GM12878 (cell line): ENCODE results near the gene CD2. TPM values are rescaled to one million over a fixed set of nuclear protein-coding genes. Genes with fewer than 3 reads are reported as not detected.

Source experiments
- ASH2L ChIP-seq: fragments of 300-600, 200-600 bp; sonication (generic); IDR thresholded peaks from 2 replicates; pipeline ENCODE4 v1.6.1; 2017; ENCODE audit warnings: low read depth, mild to moderate bottlenecking, borderline replicate concordance
- CHD2 ChIP-seq: IDR thresholded peaks from 2 replicates; pipeline ENCODE4 v1.6.1; 2011; ENCODE audit warnings: low read depth, low read length, improper control_type of control experiment, borderline replicate concordance
- CHD4 ChIP-seq: fragments of 200-600 bp; sonication (generic); IDR thresholded peaks from 2 replicates; pipeline ENCODE4 v1.6.1; 2016; ENCODE audit warnings: mild to moderate bottlenecking
- CUX1 ChIP-seq: IDR thresholded peaks from 2 replicates; pipeline ENCODE4 v1.6.1; 2012; ENCODE audit warnings: improper control_type of control experiment, low read depth, low read length; ENCODE audit not compliant: insufficient replicate concordance
- E4F1 ChIP-seq: fragments of 450-650 bp; IDR thresholded peaks from 2 replicates; pipeline ENCODE4 v1.6.1; 2018; ENCODE audit warnings: borderline replicate concordance, mild to moderate bottlenecking; ENCODE audit not compliant: partially characterized antibody
- EED ChIP-seq: sonication (generic); IDR thresholded peaks from 2 replicates; pipeline ENCODE4 v1.6.1; 2016; ENCODE audit warnings: antibody characterized with exemption, low read depth
- EGR1 ChIP-seq, 2 experiments: IDR thresholded peaks; 1 replicate in 1 of 2; 2 replicates in 1 of 2; pipeline ENCODE4 v1.6.1; 2011 to 2012; ENCODE audit warnings: low read depth in 2 of 2, low read length in 2 of 2, borderline replicate concordance in 1 of 2, mild to moderate bottlenecking in 1 of 2, moderate library complexity in 1 of 2
- EP300 ChIP-seq, 2 experiments: fragments of 150-350 bp in 1 of 2; IDR thresholded peaks; 2 replicates each; pipeline ENCODE4 v1.6.1; 2011 to 2012; ENCODE audit warnings: low read depth in 2 of 2, low read length in 2 of 2, borderline replicate concordance in 1 of 2, improper control_type of control experiment in 1 of 2, inconsistent platforms in 1 of 2; ENCODE audit not compliant: control insufficient read depth in 1 of 2
- ESRRA ChIP-seq: IDR thresholded peaks from 2 replicates; pipeline ENCODE4 v1.6.1; 2012; ENCODE audit warnings: mild to moderate bottlenecking, low read length, improper control_type of control experiment
- FOXK2 ChIP-seq: fragments of 450-650 bp; IDR thresholded peaks from 2 replicates; pipeline ENCODE4 v1.6.1; 2017; ENCODE audit warnings: mild to moderate bottlenecking, moderate library complexity
- GABPA ChIP-seq: IDR thresholded peaks from 2 replicates; pipeline ENCODE4 v1.6.1; 2014; ENCODE audit warnings: antibody characterized with exemption, low read depth, mild to moderate bottlenecking, inconsistent platforms
- HDAC6 ChIP-seq: fragments of 200-600 bp; sonication (generic); IDR thresholded peaks from one replicate; pipeline ENCODE4 v1.8.0; 2017; ENCODE audit warnings: antibody characterized with exemption; ENCODE audit not compliant: unreplicated experiment
- JUND ChIP-seq: IDR thresholded peaks from 2 replicates; pipeline ENCODE4 v1.6.1; 2012; ENCODE audit warnings: low read depth, mild to moderate bottlenecking, low read length, improper control_type of control experiment, moderate library complexity
- MEF2B ChIP-seq: fragments of 450-650 bp; IDR thresholded peaks from 2 replicates; pipeline ENCODE4 v1.6.1; 2018; ENCODE audit warnings: mild to moderate bottlenecking, moderate library complexity; ENCODE audit not compliant: partially characterized antibody, poor library complexity, severe bottlenecking
- MXI1 ChIP-seq: fragments of 150-350 bp; IDR thresholded peaks from 2 replicates; pipeline ENCODE4 v1.6.1; 2011; ENCODE audit warnings: low read depth, mild to moderate bottlenecking, inconsistent platforms, low read length, improper control_type of control experiment
- MYB ChIP-seq: fragments of 150-350 bp; IDR thresholded peaks from 2 replicates; pipeline ENCODE4 v1.6.1; 2014; ENCODE audit warnings: mild to moderate bottlenecking, low read depth, low read length, borderline replicate concordance
- NR2C1 ChIP-seq: fragments of 450-650 bp; IDR thresholded peaks from 2 replicates; pipeline ENCODE4 v1.6.1; 2017; ENCODE audit warnings: antibody characterized with exemption, mild to moderate bottlenecking, moderate library complexity
- RFX5 ChIP-seq: IDR thresholded peaks from 2 replicates; pipeline ENCODE4 v1.6.1; 2011; ENCODE audit warnings: low read depth, low read length, improper control_type of control experiment
- SMC3 ChIP-seq: IDR thresholded peaks from 2 replicates; pipeline ENCODE4 v1.6.1; 2011; ENCODE audit warnings: low read length, improper control_type of control experiment, borderline replicate concordance
- SUZ12 ChIP-seq: fragments of 200-600 bp; sonication (generic); IDR thresholded peaks from one replicate; pipeline ENCODE4 v1.6.1; 2018; ENCODE audit warnings: antibody characterized with exemption, mild to moderate bottlenecking; ENCODE audit not compliant: unreplicated experiment
- TARDBP ChIP-seq: IDR thresholded peaks from 2 replicates; pipeline ENCODE4 v1.6.1; 2016; ENCODE audit warnings: borderline replicate concordance
- TCF3 ChIP-seq: IDR thresholded peaks from 2 replicates; pipeline ENCODE4 v1.6.1; 2012; ENCODE audit warnings: low read depth, mild to moderate bottlenecking, low read length, borderline replicate concordance; ENCODE audit not compliant: insufficient read depth
- WRNIP1 ChIP-seq: IDR thresholded peaks from 2 replicates; pipeline ENCODE4 v1.6.1; 2011; ENCODE audit warnings: low read depth, low read length, improper control_type of control experiment, borderline replicate concordance
- ZBED1 ChIP-seq: IDR thresholded peaks from 2 replicates; pipeline ENCODE4 v1.6.1; 2016; ENCODE audit warnings: borderline replicate concordance
- ZNF217 ChIP-seq: fragments of 450-650 bp; IDR thresholded peaks from 2 replicates; pipeline ENCODE4 v1.6.1; 2017; ENCODE audit warnings: antibody characterized with exemption, mild to moderate bottlenecking
- ZNF274 ChIP-seq: IDR thresholded peaks from one replicate; pipeline ENCODE4 v1.8.0; 2011; ENCODE audit not compliant: insufficient read length, insufficient read depth
- polyA plus RNA-seq, 11 experiments: library from polyadenylated mRNA; depleted of rRNA in 4 of 11; unstranded in 6 of 11; stranded (reverse) in 5 of 11; fragments of >200 nt; fragmentation: Nextera tagmentation in 4 of 11; fragmentation: Illumina TruSeq in 1 of 11; extraction: Ambion mirVana in 4 of 11; extraction: Trizol in 1 of 11; gene quantifications; 1 replicate in 1 of 11; 2 replicates in 10 of 11; pipeline versions ENCODE4 v1.2.1 to v1.2.3, GENCODE V29; 2011 to 2016; ENCODE audit warnings: inconsistent platforms in 2 of 11, missing spikeins in 2 of 11, low read depth in 1 of 11
- total RNA-seq, 4 experiments: library from RNA; depleted of rRNA in 3 of 4; stranded (reverse); fragments of >200 nt in 3 of 4; fragmentation: Illumina TruSeq in 1 of 4; extraction: Trizol in 1 of 4; gene quantifications; 2 replicates each; pipeline versions ENCODE4 v1.2.1 to v1.2.3, GENCODE V29; 2013 to 2021

The CD2 gene
- total and polyA plus RNA-seq, 10 of the 15 experiments (the other 5 are each of a cell fraction or from before 2014, with no cell fraction given): 0.15 to 4.3 (median 2.8) TPM

- TF ChIP-seq CUX1 (no peak), WRNIP1 (no peak), ESRRA (no peak), GABPA (no peak), EP300 (IDR thresholded peaks at IDR 0.05; ENCODE audit: borderline replicate concordance in 1 of 2, control insufficient read depth in 1 of 2, low read depth in 2 of 2, low read length in 2 of 2) (0 out of 4 replicates have a peak, but pooled peaks of 1 of the 2 experiments have one; percentile 39), HDAC6 (no peak), MYB (no peak), ZBED1 (no peak), SUZ12 (no peak), ZNF217 (no peak), RFX5 (no peak), TARDBP (no peak), ZNF274 (no peak), CHD4 (no peak), JUND (no peak), ASH2L (no peak), SMC3 (no peak), EED (peak; percentile 81; the same call in 1 of the 2 replicates), TCF3 (no peak), MXI1 (no peak), E4F1 (no peak), EGR1 (IDR thresholded peaks at IDR 0.05; ENCODE audit: borderline replicate concordance in 1 of 2, low read depth in 2 of 2, low read length in 2 of 2) (no peak), NR2C1 (no peak), MEF2B (no peak), CHD2 (no peak), FOXK2 (no peak)
Observed at GRCh38 chr1:116769561-116769977, 15.3 kb downstream of the CD2 start (continued).
